Progenitor cell of endocrine pancreas (in vitro differentiated cells): Measurements from ENCODE around the gene HSP90AA1. TPM values are rescaled to one million over a fixed set of nuclear protein-coding genes. Genes with fewer than 3 reads are reported as not detected.

Experiments
- DNase-seq: peaks from one replicate; pipeline ENCODE4 v3.0.0; 2021; ENCODE audit warnings: low spot score; ENCODE audit not compliant: unreplicated experiment
- H3K27ac Mint-ChIP-seq: 2 replicates; pipeline ENCODE4 v1.8.0; 2021; ENCODE audit warnings: mild to moderate bottlenecking, moderate library complexity, mixed read lengths
- H3K27me3 Mint-ChIP-seq: 2 replicates; pipeline ENCODE4 v1.8.0; 2021; ENCODE audit warnings: mixed read lengths
- H3K36me3 Mint-ChIP-seq: 2 replicates; pipeline ENCODE4 v1.8.0; 2022; ENCODE audit warnings: mixed read lengths; ENCODE audit not compliant: insufficient read depth
- H3K4me1 Mint-ChIP-seq: 2 replicates; pipeline ENCODE4 v1.8.0; 2021; ENCODE audit warnings: low read depth, mixed read lengths
- H3K4me3 Mint-ChIP-seq: 2 replicates; pipeline ENCODE4 v1.8.0; 2021; ENCODE audit warnings: low read depth, mild to moderate bottlenecking, moderate library complexity, mixed read lengths
- H3K9me3 Mint-ChIP-seq: 2 replicates; pipeline ENCODE4 v1.8.0; 2021; ENCODE audit warnings: low read depth, mixed read lengths
- CTCF ChIP-seq: fragments of 200-600 bp; sonication (generic); IDR thresholded peaks from one replicate; pipeline ENCODE4 v1.5.0; 2021; ENCODE audit warnings: antibody characterized with exemption, mild to moderate bottlenecking; ENCODE audit not compliant: unreplicated experiment
- total RNA-seq: library from RNA; stranded (reverse); gene quantifications from 2 replicates; pipeline ENCODE4 v1.2.1, GENCODE V29; 2021

HSP90AA1 gene
- total RNA-seq, 1 donor from 2014 or later: 811 TPM

GRCh38 chr14:102049258-102050025 is 37.4 kb downstream of the HSP90AA1 start:
- DNase-seq: no peak
- peaks cover 37% of the 10 kb centered on the region for H3K36me3 Mint-ChIP-seq
- H3K9me3 Mint-ChIP-seq: no peaks in the 10 kb centered on the region
- H3K27me3 Mint-ChIP-seq: no peaks in the 10 kb centered on the region
- H3K4me1 Mint-ChIP-seq: peaks cover 1% of the 10 kb centered on the region
- no peak overlapping the region for H3K4me3 Mint-ChIP-seq
- H3K27ac Mint-ChIP-seq: no peak overlapping the region
- no peak for TF ChIP-seq CTCF

GRCh38 chr14:102047808-102048540 is 38.9 kb downstream of the HSP90AA1 start:
- H3K27me3 Mint-ChIP-seq: no peaks in the 10 kb centered on the region
- no peak for TF ChIP-seq CTCF
- no peaks in the 10 kb centered on the region for H3K9me3 Mint-ChIP-seq
- peaks cover 1% of the 10 kb centered on the region for H3K4me1 Mint-ChIP-seq
- peak overlapping the region; percentile 52 for H3K27ac Mint-ChIP-seq
- no peak for DNase-seq
- H3K4me3 Mint-ChIP-seq: no peak overlapping the region
- peaks cover 39% of the 10 kb centered on the region for H3K36me3 Mint-ChIP-seq

GRCh38 chr14:102046337-102047278 is 40.2 kb downstream of the HSP90AA1 start:
- Mint-ChIP-seq H3K27me3 (no peaks in the 10 kb centered on the region), H3K4me3 (no peak overlapping the region), H3K9me3 (no peaks in the 10 kb centered on the region), H3K27ac (no peak overlapping the region), H3K4me1 (peaks cover 1% of the 10 kb centered on the region), H3K36me3 (peaks cover 34% of the 10 kb centered on the region)
- peak; percentile 65 for DNase-seq
- peak; percentile 73 for TF ChIP-seq CTCF

GRCh38 chr14:102044566-102044965 is 42.3 kb downstream of the HSP90AA1 start:
- Mint-ChIP-seq H3K4me3 (no peak overlapping the region), H3K4me1 (peaks cover 1% of the 10 kb centered on the region), H3K27me3 (no peaks in the 10 kb centered on the region), H3K27ac (no peak overlapping the region), H3K36me3 (peaks cover 33% of the 10 kb centered on the region), H3K9me3 (no peaks in the 10 kb centered on the region)
- no peak for TF ChIP-seq CTCF
- no peak for DNase-seq
